ENCODE results near the gene FHIT.

GRCh38 chr3:60523536-60523935 is 727.7 kb downstream of the FHIT start:
- TF ChIP-seq CTCF (IDR thresholded peaks at IDR 0.05; ENCODE audit: low read depth, low read length, poor library complexity, severe bottlenecking) (no peak), EZH2phosphoT487 (IDR thresholded peaks at IDR 0.05; ENCODE audit: borderline replicate concordance, low read length) (no peak)
